RWPE1 (cell line): ENCODE data around the gene DZANK1.

Experiments used
- CTCF ChIA-PET: fragments of 350-600 bp; sonication (Branson Sonifier 250); formaldehyde crosslinking; extraction: SDS; loops from one replicate; lab custom pipeline; 2021; lab: Yijun Ruan, JAX
- POLR2A ChIA-PET: fragments of 400-600 bp; formaldehyde crosslinking; extraction: SDS; loops from one replicate; lab custom pipeline; 2020; ENCODE audit warnings: antibody characterized with exemption; ENCODE audit not compliant: low non-redundant PET; lab: Yijun Ruan, JAX
- DNase-seq: peaks from one replicate; pipeline ENCODE4 v3.0.0; 2012; ENCODE audit warnings: low spot score
- H3K27ac ChIP-seq: fragments of 450-650 bp; 2 replicates; pipeline ENCODE4 v1.5.1; 2017
- CTCF ChIP-seq: fragments of 450-650 bp; conservative IDR thresholded peaks from 2 replicates; pipeline ENCODE4 v1.5.1; 2017; ENCODE audit warnings: low read depth, mild to moderate bottlenecking

DZANK1 gene

DNA sequence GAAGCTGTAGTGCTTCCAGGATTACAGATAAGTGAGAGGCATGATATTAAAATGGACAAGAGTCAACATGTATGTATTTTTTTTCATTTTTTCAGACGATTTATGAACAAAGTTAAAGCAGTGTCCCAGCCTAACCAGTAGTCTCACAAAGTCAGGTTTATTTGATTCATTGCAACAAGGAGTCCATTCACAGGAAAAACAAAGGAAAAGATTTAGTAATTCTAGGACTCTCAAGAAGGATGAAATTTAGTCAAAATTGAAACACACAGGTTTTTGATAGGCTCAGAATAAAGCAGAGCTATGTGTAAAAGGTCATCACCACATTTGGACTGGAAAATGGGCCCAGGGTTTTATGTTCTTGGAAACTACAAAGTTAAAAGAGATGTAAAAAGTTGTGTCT, 94.5 kb downstream of the DZANK1 start:
- no peak for DNase-seq
- ChIA-PET CTCF (interaction anchor here (0.6 kb wide), 1 partner anchor 49 kb away, joined by 3 read pairs; no protein-coding TSS in a partner anchor), POLR2A (no interaction called here)
- H3K27ac ChIP-seq, result no peak overlapping the region
- TF ChIP-seq CTCF, result no peak

DNA sequence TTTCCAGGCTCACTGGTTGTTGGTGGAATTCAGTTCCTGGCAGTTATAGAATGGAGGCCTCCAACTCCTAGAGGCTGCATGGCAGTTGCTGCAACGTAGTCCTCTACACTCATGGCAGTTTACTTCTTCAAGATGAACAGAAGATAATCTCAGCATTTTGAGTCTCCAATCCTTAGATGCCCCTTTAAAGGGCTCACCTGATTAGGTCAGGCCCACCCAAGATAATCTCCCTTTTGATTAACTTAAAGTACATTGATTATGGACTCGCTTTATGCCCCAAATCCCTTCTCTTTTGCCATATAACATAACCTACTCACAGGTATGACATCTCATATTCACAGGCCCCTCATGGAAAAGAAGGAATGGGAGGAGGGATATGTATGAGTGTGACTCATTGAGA, 102.1 kb downstream of the DZANK1 start:
- ChIA-PET CTCF (interaction anchor here (0.6 kb wide), 1 partner anchor 33 kb away, joined by 3 read pairs; no protein-coding TSS in a partner anchor), POLR2A (no interaction called here)
- H3K27ac ChIP-seq, result no peak overlapping the region
- DNase-seq, result no peak
- no peak for TF ChIP-seq CTCF

- DNase-seq, result no peak
- ChIA-PET CTCF (interaction anchor here (0.7 kb wide), 1 partner anchor 1667 kb away, joined by 3 read pairs; no protein-coding TSS in a partner anchor), POLR2A (no interaction called here)
- no peak overlapping the region for H3K27ac ChIP-seq
- TF ChIP-seq CTCF, result no peak
Measured at GRCh38 chr20:18363708-18364107, 103.1 kb downstream of the DZANK1 start.

DNA sequence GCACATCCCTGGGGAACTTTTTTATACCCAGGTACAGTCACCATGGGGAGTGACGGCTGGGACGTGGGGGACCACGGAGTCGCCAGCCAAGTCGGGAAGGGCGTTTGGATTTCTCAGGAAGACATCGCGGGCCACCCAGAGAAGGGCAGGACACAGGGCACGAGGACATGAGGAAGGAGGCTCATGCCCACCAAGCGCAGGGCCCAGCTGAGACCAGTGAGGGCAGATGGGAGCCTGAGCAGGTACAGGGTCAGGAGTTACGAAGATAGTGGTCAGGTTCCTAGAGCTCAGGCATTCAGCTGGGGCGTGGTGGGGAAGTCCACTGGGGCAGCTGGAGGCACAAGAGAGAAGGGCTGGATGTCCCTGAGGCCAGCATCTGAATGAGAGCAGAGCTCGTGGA, 103.9 kb downstream of the DZANK1 start:
- no peak for TF ChIP-seq CTCF
- CTCF ChIA-PET, result interaction anchor here (0.7 kb wide), 1 partner anchor 1668 kb away, joined by 3 read pairs; no protein-coding TSS in a partner anchor
- POLR2A ChIA-PET, result no interaction called here
- DNase-seq, result no peak
- H3K27ac ChIP-seq, result no peak overlapping the region

DNA sequence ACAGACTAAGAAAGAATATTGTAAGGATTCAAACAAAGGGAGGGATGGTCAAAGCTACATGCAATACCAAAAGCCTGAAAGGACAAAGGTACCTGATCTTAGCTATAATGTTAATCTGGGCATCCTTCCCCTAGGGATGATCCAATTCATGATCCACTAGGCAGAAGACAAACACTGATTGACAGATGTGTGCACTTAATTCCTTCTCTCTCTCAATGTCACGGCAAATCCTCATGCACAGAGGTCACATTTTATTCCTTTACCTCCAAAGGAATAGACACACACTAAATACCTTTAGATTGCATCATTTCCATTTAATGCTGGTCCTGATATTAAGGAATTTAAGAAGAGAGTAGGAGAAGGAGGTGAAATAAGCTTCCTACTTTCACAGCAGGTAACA, 105.2 kb downstream of the DZANK1 start:
- DNase-seq, result no peak
- CTCF ChIA-PET, result interaction anchor here (1.2 kb wide), 1 partner anchor 29 kb away, joined by 3 read pairs; no protein-coding TSS in a partner anchor
- POLR2A ChIA-PET, result no interaction called here

GRCh38 chr20:18360635-18361034, 106.2 kb downstream of the DZANK1 start:
- peak; percentile 8 for DNase-seq
- no peak overlapping the region for H3K27ac ChIP-seq
- TF ChIP-seq CTCF, result no peak
- POLR2A ChIA-PET, result interaction anchor here (0.6 kb wide), 1 partner anchor 147 kb away, joined by 4 read pairs; the partner anchor contains the start of gene SEC23B
- CTCF ChIA-PET, result interaction anchor here (1.2 kb wide), 1 partner anchor 30 kb away, joined by 3 read pairs; no protein-coding TSS in a partner anchor

More for the DNA sequence above, 105.2 kb downstream of the DZANK1 start:
- TF ChIP-seq CTCF, result no peak
- no peak overlapping the region for H3K27ac ChIP-seq
